Measurements from ENCODE around the gene FOXA2. TPM values are rescaled to one million over a fixed set of nuclear protein-coding genes. Genes with fewer than 3 reads are reported as not detected.

The FOXA2 gene
- total and polyA plus RNA-seq, 2 donors (not counting 1 experiment from before 2014, with no cell fraction given): not detected

DNA sequence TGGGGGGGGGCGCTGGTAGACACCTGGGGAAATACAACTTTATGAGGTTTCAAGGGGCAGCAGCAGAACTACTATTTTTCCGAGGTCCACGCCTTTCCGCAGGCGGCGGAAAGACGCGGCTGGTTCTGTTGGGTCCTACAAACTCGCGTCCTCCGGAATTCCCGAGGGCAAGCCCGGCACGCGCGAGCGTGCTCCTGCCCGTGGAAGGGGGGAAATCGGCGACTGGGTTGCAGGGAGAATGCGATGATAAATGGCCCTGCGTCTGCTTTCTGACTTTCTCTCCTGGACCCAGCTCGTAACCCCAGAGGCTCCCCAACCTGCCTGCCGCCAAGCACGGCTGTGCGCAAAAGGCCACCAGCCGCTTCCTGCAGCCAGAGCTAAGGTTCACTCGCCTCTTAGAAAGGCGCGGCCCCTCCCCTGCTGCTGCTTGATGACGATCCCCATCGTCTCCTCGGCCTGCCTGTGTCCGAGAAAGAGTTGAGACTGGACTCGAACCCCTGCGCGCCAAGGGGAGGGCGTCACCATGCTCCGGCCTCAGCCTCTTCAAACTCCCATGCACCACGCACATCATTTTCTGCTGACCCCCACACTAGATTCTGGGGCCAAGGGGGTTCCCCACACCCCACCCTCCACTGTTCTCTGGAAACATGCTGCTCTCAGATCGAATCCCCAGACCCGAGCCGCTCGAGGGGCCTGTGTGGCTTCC, 6.7 kb downstream of the FOXA2 start:
- H3K4me1 ChIP-seq (ENCODE audit: control insufficient read depth, extremely low read depth, insufficient read depth, low read length): no peaks in the 10 kb centered on the region
- peaks cover 46% of the 10 kb centered on the region for H3K27me3 ChIP-seq (ENCODE audit: control insufficient read depth, insufficient read depth, low read length)
- no peaks in the 10 kb centered on the region for H3K36me3 ChIP-seq (ENCODE audit: control insufficient read depth, insufficient read depth, low read length)
- H4K20me1 ChIP-seq (ENCODE audit: control insufficient read depth, extremely low read depth, insufficient read depth, low read length): no peaks in the 10 kb centered on the region
- no peak overlapping the region for H3K4me3 ChIP-seq (replicated peaks in 1 of 4; ENCODE audit: control extremely low read depth in 1 of 4, insufficient read depth in 1 of 4, low read depth in 3 of 4, low read length in 4 of 4)
- no peaks in the 10 kb centered on the region for H3K9me3 ChIP-seq (ENCODE audit: control insufficient read depth, insufficient read depth, low read depth, low read length)
- H3K4me2 ChIP-seq (ENCODE audit: extremely low read depth, insufficient read depth, low read length): no peak overlapping the region
- no peak overlapping the region for H3K27ac ChIP-seq (ENCODE audit: insufficient read depth, low read length)
- DNase-seq (ENCODE audit: low read depth in 2 of 2): no peak
- no peak overlapping the region for H2AFZ ChIP-seq (ENCODE audit: low read length)
- no peaks in the 10 kb centered on the region for H3K79me2 ChIP-seq (ENCODE audit: control insufficient read depth, insufficient read depth, low read length)
- H3K9ac ChIP-seq (ENCODE audit: insufficient read depth, low read length): no peak overlapping the region
- TF ChIP-seq, protein P1, sequence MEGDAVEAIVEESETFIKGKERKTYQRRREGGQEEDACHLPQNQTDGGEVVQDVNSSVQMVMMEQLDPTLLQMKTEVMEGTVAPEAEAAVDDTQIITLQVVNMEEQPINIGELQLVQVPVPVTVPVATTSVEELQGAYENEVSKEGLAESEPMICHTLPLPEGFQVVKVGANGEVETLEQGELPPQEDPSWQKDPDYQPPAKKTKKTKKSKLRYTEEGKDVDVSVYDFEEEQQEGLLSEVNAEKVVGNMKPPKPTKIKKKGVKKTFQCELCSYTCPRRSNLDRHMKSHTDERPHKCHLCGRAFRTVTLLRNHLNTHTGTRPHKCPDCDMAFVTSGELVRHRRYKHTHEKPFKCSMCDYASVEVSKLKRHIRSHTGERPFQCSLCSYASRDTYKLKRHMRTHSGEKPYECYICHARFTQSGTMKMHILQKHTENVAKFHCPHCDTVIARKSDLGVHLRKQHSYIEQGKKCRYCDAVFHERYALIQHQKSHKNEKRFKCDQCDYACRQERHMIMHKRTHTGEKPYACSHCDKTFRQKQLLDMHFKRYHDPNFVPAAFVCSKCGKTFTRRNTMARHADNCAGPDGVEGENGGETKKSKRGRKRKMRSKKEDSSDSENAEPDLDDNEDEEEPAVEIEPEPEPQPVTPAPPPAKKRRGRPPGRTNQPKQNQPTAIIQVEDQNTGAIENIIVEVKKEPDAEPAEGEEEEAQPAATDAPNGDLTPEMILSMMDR (conservative IDR thresholded peaks at IDR 0.05 in 1 of 2, IDR thresholded peaks at IDR 0.05 in 1 of 2; ENCODE audit: low read depth in 1 of 2, low read length in 2 of 2): no peak
- TF ChIP-seq EZH2 (IDR thresholded peaks at IDR 0.05; ENCODE audit: low read length, missing control alignments): peak; percentile 80

DNA sequence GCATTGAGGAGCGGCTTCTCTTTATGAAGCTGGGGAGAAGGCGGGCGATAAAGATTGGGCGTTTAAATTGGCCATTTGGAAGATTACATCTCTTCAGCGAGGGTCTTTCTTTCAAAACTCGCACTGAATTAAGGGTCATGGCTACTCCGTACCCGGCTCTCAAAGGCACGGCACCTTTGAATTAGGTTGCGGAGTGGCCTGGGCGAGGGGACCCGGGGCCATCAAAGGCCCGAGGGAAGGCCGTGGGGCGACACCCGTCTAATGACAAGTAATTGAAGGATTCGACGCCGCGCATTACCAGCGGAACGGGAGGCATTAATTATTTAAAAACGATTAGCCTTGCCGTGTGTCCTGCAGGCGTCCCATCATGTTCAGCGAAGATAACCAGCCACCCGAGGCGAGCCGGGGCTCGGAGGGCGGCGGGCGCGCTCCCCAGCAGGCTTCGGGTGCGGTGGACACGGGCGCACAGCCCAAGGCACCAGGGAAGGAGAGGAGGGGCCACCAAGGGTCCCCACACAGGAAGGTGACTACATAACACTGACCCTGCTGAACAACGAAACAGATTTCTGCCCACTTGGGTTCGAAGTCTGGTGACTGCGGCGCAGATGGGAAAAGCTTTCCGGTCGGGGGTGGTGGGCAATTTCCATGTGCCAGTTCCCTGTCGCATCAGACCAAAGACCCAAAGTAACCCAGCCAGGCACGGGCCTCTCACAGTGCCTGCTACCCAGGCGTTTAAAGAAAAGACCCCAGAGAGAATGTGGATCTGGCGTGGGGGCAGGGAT, 7.4 kb downstream of the FOXA2 start:
- no peaks in the 10 kb centered on the region for H3K4me1 ChIP-seq (ENCODE audit: control insufficient read depth, extremely low read depth, insufficient read depth, low read length)
- H3K9ac ChIP-seq (ENCODE audit: insufficient read depth, low read length): no peak overlapping the region
- H3K4me2 ChIP-seq (ENCODE audit: extremely low read depth, insufficient read depth, low read length): no peak overlapping the region
- H3K27me3 ChIP-seq (ENCODE audit: control insufficient read depth, insufficient read depth, low read length): peaks cover 41% of the 10 kb centered on the region
- no peaks in the 10 kb centered on the region for H3K9me3 ChIP-seq (ENCODE audit: control insufficient read depth, insufficient read depth, low read depth, low read length)
- H4K20me1 ChIP-seq (ENCODE audit: control insufficient read depth, extremely low read depth, insufficient read depth, low read length): no peaks in the 10 kb centered on the region
- H3K27ac ChIP-seq (ENCODE audit: insufficient read depth, low read length): no peak overlapping the region
- no peaks in the 10 kb centered on the region for H3K36me3 ChIP-seq (ENCODE audit: control insufficient read depth, insufficient read depth, low read length)
- H3K4me3 ChIP-seq (replicated peaks in 1 of 4; ENCODE audit: control extremely low read depth in 1 of 4, insufficient read depth in 1 of 4, low read depth in 3 of 4, low read length in 4 of 4): no peak overlapping the region
- H2AFZ ChIP-seq (ENCODE audit: low read length): no peak overlapping the region
- TF ChIP-seq EZH2 (IDR thresholded peaks at IDR 0.05; ENCODE audit: low read length, missing control alignments): no peak
- TF ChIP-seq, protein P1 (conservative IDR thresholded peaks at IDR 0.05 in 1 of 2, IDR thresholded peaks at IDR 0.05 in 1 of 2; ENCODE audit: low read depth in 1 of 2, low read length in 2 of 2): no peak
- H3K79me2 ChIP-seq (ENCODE audit: control insufficient read depth, insufficient read depth, low read length): no peaks in the 10 kb centered on the region
- no peak for DNase-seq (ENCODE audit: low read depth in 2 of 2)

DNA sequence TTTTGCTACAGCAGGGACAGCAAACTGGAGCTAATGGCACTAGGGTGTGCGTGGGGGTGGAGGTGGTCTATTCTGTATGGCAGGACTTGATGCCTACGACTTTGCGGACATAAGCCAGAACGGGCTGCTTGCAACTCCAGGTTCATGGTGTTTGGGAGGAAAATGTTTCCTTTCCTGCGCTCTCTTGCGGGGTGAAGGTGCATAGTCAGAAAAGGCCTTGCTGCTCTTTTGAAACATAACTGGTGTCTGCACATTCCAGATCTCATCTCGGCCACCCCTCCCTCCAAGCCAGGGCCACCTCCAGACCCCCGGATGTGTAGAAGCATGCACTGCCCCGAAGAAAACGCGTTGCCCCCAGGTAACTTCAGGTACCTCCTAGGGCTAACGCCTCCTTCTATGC, 8.1 kb downstream of the FOXA2 start:
- no peak overlapping the region for H3K4me3 ChIP-seq (replicated peaks in 1 of 4; ENCODE audit: control extremely low read depth in 1 of 4, insufficient read depth in 1 of 4, low read depth in 3 of 4, low read length in 4 of 4)
- no peaks in the 10 kb centered on the region for H3K36me3 ChIP-seq (ENCODE audit: control insufficient read depth, insufficient read depth, low read length)
- no peaks in the 10 kb centered on the region for H3K4me1 ChIP-seq (ENCODE audit: control insufficient read depth, extremely low read depth, insufficient read depth, low read length)
- H3K9ac ChIP-seq (ENCODE audit: insufficient read depth, low read length): no peak overlapping the region
- no peak overlapping the region for H2AFZ ChIP-seq (ENCODE audit: low read length)
- no peak overlapping the region for H3K4me2 ChIP-seq (ENCODE audit: extremely low read depth, insufficient read depth, low read length)
- peaks cover 36% of the 10 kb centered on the region for H3K27me3 ChIP-seq (ENCODE audit: control insufficient read depth, insufficient read depth, low read length)
- no peak for DNase-seq (ENCODE audit: low read depth in 2 of 2)
- H3K9me3 ChIP-seq (ENCODE audit: control insufficient read depth, insufficient read depth, low read depth, low read length): no peaks in the 10 kb centered on the region
- H3K79me2 ChIP-seq (ENCODE audit: control insufficient read depth, insufficient read depth, low read length): no peaks in the 10 kb centered on the region
- H3K27ac ChIP-seq (ENCODE audit: insufficient read depth, low read length): no peak overlapping the region
- TF ChIP-seq, protein P1 (conservative IDR thresholded peaks at IDR 0.05 in 1 of 2, IDR thresholded peaks at IDR 0.05 in 1 of 2; ENCODE audit: low read depth in 1 of 2, low read length in 2 of 2): no peak
- TF ChIP-seq EZH2 (IDR thresholded peaks at IDR 0.05; ENCODE audit: low read length, missing control alignments): no peak
- H4K20me1 ChIP-seq (ENCODE audit: control insufficient read depth, extremely low read depth, insufficient read depth, low read length): no peaks in the 10 kb centered on the region

Data from fibroblast of lung (primary cell).